ENCODE data around the gene LRP1B. TPM values are rescaled to one million over a fixed set of nuclear protein-coding genes. Genes with fewer than 3 reads are reported as not detected.
"Not testable (repeated sequence)": the region's sequence is repeated elsewhere in the genome, so short reads cannot be mapped to it uniquely, and the experiment has no call there.

Gene LRP1B
- total RNA-seq, 1 donor from 2014 or later, result 0.08 TPM

DNA sequence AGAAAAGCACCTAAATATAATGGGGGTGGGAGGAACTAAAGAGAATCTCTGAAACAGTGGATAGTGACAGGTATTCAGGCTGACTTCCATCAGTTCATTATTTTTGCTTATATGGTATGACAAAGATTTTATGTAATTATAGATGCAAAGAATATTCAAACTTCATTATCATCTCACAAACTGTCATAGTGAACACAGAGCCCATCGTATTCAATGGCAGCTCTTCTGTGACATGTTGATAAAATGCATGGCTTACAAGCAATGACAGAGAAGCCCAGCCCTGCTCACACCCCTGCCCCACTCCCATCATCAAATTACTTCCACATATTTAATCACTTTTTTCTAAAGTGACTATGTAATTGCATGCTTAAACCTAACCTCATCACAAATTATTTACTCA lies 904.3 kb downstream of the LRP1B start:
- intact Hi-C loops (cut with DNase I), result no loop called here

DNA sequence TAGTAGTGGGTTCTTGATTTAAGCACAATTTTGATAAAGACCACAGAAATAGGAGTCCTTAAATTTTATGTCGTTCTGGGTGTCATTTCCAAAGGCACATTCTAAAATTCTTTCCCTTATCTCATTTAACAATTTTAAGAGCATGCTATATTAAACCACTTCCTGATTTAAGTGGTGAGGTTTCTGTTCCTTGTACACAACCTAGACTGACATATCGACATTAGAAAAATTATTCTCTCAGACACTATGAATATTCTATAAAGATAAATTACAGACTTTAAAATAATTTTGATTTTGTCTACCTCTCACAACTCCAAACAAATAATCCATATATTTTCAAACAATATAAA lies 923.8 kb downstream of the LRP1B start:
- ATAC-seq (ENCODE audit: poor library complexity), result peak; percentile 86
- intact Hi-C loops (cut with DNase I), result no loop called here

More for the DNA sequence above, 904.3 kb downstream of the LRP1B start:
- ATAC-seq (ENCODE audit: poor library complexity) (no peak), DNase-seq (no peak)

DNA sequence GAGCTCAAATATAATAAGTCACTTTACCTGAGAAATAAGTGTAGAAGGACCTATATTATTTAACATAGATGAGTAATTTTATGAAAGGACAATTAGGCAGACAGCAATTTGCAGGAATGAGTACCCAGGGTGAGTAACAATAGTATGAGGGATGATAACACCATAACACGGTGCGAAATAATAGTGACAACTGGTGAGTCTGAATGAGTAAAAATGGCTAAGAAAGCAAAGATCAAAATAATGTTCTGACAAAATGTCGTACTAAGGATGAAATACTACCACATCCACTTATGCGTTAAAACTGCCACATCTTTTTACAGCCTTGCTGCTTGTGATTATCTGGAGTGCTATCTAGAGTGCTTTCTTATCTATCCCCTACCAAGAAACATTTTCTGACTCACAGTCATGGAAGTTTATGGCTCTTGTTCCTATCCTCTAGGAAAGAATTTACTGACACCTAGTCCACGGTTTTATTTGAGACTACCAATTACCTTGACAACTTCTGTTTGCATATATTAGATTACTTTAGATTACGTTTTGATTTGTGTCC lies 929.7 kb downstream of the LRP1B start:
- ATAC-seq (ENCODE audit: poor library complexity), result no peak
- intact Hi-C loops (cut with DNase I), result no loop called here

More for the DNA sequence above, 923.8 kb downstream of the LRP1B start:
- DNase-seq, result no peak

DNA sequence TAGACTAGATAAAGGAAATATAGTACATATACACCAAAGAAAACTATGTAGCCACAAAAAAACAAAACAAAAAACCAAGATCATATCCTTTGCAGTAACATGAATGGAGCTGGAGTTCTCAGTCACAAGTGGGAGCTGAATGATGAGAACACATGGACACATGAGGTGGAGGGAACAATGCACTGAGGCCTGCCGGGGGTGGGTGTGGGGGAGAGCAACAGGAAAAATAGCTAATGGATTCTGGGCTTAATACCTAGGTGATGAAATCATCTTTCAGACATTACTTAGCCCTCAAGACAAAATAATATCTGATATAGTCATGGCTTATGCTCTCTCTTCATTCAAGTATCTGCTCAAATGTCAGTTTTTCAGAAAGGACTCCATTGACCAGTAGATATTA lies 930.6 kb downstream of the LRP1B start:
- ATAC-seq (ENCODE audit: poor library complexity) (no peak), DNase-seq (no peak)
- intact Hi-C loops (cut with DNase I), result no loop called here

More for the DNA sequence above, 929.7 kb downstream of the LRP1B start:
- no peak for DNase-seq

DNA sequence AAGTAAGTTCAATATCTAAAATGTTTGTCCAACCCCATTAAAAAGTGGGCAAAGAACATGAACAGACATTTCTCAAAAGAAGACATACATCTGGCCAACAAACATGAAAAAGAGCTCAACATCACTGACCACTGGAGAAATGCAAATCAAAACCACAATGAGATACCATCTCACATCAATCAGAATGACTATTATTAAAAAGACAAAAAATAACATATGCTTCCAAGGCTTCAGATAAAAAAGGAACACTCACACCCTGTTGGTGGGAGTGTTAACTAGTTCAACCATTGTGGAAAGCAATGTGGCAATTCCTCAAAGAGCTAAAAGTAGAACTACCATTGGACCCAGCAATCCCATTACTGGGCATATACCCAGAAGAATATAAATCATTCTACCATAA lies 931.1 kb downstream of the LRP1B start:
- no peak for ATAC-seq (ENCODE audit: poor library complexity)
- no peak for DNase-seq
- intact Hi-C loops (cut with DNase I), result no loop called here

DNA sequence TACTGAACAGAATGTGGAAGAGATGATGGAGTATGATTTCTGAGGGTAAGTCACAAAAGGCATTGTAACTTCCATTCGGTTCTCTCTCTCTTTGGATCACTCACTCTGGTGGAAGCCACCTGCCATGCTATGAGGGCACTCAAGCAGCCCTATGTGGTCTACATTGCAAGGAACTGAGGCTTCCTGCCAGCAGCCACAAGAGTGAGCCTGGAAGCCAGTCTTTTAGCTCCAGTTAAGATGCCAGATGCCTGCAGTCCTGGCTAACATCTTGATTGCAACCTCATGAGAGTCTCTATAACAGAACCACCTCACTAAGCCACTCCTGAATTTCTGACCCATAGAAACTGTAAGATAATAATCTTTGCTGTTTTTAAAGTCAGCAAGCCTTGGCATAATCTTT lies 935.7 kb downstream of the LRP1B start:
- DNase-seq (no peak), ATAC-seq (ENCODE audit: poor library complexity) (no peak)
- intact Hi-C loops (cut with DNase I), result no loop called here

DNA sequence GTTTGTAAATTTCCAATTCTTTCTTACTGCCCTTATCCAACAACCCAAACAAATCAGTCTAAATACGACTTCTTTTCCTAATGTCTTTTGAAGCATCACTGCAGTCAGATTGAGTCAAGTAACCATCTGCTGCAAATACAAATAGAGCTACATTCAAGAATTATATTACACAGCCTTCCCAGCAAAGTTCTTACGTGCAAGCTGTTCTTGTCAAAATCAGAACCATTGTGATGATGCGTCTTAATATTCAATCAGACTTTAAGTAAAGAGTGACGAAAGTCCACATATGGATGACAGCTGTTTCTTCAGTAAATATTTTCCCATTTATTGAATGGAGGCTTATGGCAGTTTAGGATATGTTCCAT lies 943.8 kb downstream of the LRP1B start:
- DNase-seq (no peak), ATAC-seq (ENCODE audit: poor library complexity) (no peak)
- intact Hi-C loops (cut with DNase I), result no loop called here

DNA sequence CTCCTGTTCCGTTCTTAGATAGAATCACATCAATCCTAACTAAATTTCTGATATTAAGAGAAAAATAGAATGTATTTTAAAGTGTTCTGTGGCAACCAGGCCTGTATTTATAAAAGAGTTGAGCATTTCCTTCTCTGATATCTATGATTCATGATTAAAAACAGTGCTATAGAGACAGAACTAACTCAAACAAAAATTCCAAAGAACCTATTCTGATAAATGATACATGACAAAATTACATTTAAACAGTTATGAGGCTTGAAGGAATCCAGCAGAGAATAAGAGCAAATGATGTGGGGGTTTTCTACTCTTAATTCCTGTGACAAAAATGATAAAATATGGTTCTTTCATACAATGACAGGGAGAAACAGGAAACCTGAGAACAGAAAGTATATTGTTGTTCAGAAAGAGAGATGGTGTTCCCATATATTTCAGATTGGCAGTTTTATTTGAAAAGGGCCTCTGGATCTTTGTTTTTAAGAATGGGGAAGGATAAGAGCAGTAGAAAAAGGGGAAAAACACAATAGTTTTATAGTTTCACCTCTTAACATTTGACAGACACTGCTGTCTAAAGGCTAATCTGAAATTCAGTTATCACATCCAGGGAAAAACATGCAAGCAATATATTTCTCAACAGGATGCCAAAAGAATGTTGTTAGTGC lies 944.3 kb downstream of the LRP1B start:
- DNase-seq, result no peak
- intact Hi-C loops (cut with DNase I), result no loop called here
- ATAC-seq (ENCODE audit: poor library complexity), result no peak

DNA sequence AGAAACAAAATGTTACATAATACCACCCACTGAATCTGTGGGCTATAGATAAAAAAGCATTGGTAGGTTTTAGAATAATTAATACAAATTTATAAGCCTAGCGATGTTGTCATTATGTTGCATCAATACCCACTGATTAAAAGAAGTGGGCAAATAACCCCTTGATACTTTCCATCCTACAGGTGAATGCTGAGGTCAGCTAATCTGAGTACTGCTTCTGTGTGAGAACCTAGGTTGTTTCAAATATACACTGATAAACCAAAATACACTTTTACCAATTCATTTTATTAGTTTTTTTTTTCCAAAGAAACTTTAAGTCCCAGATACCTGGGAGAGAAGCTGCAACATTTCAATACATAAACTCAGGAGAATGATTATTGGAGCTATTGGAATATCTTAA lies 948.6 kb downstream of the LRP1B start:
- DNase-seq, result no peak
- intact Hi-C loops (cut with DNase I), result no loop called here
- no peak for ATAC-seq (ENCODE audit: poor library complexity)

DNA sequence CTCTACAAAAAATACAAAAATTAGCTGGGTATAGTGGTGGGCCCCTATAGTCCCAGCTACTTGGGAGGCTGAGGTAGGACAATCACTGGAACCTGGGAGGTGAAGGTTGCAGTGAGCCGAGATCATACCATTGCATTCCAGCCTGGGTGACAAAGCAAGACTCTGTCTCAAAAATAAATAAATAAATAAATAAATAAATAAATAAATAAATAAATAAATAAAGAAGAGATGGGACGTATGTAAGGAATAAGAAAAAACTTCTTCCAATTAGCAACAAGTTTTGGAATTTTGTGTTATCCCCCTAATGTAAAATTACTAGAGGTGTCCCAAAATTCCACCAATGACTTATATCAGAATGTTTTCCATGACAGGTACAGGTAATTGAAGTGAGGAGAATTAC lies 961.7 kb downstream of the LRP1B start:
- DNase-seq; ATAC-seq (ENCODE audit: poor library complexity); intact Hi-C loops (cut with DNase I): not testable (repeated sequence)

DNA sequence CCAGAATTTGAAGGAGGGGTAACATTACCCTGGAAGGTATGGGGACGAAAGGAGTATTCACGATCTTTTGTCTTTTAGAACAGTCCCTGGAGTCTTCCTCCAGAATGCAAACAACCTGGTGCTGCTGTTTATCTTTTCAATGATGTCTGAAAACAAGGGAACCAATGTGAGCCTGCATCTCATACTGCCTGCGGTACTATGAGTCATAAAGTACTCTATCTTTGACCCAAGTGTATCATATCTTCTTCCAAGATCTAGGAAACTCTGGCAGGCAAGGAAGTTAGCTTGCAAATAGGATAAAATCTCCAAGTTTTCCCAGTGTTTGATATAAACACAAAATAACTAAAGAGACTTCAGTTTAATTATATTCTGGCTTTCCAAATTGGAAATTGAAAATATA lies 968.5 kb downstream of the LRP1B start:
- no peak for DNase-seq
- ATAC-seq (ENCODE audit: poor library complexity), result no peak
- intact Hi-C loops (cut with DNase I), result no loop called here

DNA sequence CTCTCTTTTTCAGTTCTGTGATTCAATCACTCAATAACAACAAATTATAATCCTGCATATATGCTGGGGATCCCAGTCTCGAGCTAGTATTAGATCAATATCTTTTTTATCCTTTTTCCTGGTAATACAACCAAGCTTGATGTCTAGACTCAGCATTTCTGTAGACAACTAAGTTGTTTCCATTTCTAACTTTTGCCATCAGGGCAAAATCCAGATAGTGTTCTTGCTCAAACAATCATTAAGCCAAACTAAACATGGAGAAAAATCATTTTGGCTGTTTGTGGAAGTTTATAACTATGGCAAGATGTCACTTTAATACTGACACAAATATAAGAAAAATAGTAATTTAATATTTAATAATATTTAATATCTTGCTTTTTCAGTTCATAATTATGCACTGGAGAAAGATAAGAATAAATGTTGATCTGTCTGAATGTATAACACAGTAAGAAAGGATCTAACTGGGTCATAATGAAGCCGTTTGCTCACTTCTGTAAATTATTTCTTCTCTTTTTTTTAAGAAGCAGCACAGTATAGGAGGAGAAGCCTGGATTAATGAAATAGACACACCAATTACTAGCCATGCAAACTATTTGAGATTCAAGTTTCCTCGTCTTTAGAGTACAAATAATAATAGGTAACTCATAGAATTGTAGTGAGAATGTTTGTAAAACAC lies 979.1 kb downstream of the LRP1B start:
- DNase-seq (no peak), ATAC-seq (ENCODE audit: poor library complexity) (no peak)
- intact Hi-C loops (cut with DNase I), result no loop called here

DNA sequence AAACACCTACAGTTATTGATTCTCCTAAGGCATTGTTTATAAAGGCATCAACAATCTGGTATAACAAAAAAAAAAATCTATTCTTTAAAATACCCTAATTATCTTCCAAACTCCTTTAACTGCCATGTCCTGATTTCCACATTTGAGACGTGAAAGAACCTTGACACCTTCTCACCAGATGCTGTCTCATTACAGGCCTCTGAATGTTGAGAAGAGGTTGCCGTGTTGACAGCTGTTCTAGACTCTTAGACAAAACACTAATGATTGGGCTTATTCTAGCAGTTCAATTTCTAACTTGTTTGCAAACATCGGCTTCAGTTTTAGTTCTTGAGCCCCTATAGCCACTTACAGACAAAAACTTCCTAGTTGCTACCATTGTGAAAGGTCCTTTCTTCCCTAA lies 988.8 kb downstream of the LRP1B start:
- DNase-seq (no peak), ATAC-seq (ENCODE audit: poor library complexity) (no peak)
- intact Hi-C loops (cut with DNase I), result no loop called here

DNA sequence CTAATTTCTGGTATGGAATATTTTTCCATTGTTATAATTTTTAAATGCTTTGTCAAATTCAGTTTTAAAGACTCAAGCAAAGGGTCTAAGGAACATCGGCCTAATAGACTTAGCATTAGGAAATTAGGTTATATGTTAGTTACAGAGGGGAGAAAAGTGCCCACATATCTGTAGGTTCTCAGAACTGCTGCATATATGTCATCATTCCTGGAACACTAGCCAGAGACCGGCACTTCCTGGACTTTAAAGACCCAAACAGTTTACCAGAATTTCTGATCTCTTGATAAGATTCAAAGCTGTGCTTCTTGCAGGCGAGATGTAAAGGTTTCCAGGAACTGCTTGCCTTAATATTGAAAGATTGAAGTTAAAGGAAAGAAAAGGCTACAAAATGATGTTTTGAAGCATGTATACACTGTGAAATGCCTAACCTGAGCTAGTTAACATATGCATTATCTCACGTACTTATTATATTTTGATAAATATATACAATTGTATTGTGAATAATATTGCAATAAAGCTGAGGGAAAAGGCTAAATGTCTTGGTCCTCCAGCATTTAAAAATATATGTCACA lies 993.6 kb downstream of the LRP1B start:
- ATAC-seq (ENCODE audit: poor library complexity) (no peak), DNase-seq (no peak)
- intact Hi-C loops (cut with DNase I), result no loop called here

DNA sequence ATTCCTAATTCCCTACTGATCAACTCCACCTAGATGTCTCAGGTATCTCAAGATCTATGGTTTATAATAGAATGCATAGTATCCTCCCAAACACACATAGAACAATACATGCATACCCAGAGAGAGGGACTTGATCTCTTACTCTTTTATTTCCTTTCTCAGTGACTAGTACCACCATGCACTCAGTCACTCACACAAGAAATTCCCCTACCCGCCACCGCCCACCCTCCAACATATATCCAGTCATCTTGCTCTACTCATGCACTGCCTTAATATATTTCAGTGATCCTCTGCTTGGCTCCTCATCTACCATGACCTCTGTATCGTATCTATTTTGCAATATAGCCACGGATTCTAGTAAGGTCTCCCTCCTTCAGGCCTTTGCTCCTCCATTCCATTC lies 996.9 kb downstream of the LRP1B start:
- intact Hi-C loops (cut with DNase I), result no loop called here
- no peak for DNase-seq
- ATAC-seq (ENCODE audit: poor library complexity), result no peak

DNA sequence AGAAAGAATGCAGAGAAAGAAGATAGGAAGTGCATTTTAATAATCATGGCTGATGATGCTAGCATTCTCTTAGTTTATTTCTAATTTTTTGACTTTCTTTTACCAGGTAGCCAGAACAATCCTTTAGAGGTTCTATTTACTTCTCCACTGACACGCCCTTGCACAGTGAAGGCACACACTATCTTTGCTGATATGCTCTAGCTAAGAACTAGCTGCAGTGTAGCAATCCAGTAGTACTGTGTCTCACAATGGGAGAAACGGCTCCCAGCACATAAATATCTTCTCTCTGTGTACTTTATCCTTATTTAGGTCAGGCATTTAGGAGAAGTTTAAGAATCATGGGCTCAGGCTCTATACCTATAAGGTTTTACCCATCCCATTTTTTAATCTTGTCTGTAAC lies 1005.4 kb downstream of the LRP1B start:
- ATAC-seq (ENCODE audit: poor library complexity) (peak; percentile 60), DNase-seq (no peak)
- intact Hi-C loops (cut with DNase I), result no loop called here

DNA sequence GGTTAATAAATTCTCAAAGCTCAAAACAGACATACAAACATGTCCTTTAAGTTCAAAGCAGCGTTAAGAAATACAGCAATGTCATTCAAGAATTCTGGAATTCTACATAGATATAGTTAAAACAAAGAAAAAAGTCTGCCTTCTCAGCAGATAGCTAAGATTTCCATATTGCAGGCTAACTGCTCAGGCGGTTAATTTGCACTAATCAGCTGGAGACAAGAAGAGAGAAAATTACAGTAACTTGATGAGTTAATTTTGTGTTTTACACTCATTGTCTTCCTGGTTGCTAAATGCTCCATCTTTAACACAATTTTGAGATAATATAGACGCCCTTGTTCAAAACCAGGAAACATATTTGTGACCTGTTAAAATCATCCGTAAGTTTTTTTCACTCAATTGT lies 1012.0 kb downstream of the LRP1B start:
- DNase-seq (no peak), ATAC-seq (ENCODE audit: poor library complexity) (no peak)
- intact Hi-C loops (cut with DNase I), result no loop called here

DNA sequence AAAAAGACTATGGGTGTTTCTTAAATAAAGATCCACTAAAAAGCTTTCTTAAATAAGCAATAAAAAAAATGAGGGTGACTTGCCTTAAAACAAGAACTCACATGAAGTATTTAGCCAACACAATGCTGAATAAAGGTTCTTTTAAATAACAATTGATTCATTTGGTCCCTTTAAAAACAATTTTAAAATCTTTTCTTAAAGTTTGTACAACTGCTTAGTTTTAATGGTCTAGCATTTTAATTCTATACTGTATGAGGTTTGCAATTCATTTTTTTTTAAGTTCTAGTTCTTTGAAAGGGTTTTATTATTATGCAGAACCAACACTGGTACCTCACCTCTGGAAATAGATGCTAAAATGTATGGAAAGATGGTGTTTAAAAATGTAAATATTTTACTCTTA lies 1017.5 kb downstream of the LRP1B start:
- DNase-seq (no peak), ATAC-seq (ENCODE audit: poor library complexity) (no peak)
- intact Hi-C loops (cut with DNase I), result no loop called here

DNA sequence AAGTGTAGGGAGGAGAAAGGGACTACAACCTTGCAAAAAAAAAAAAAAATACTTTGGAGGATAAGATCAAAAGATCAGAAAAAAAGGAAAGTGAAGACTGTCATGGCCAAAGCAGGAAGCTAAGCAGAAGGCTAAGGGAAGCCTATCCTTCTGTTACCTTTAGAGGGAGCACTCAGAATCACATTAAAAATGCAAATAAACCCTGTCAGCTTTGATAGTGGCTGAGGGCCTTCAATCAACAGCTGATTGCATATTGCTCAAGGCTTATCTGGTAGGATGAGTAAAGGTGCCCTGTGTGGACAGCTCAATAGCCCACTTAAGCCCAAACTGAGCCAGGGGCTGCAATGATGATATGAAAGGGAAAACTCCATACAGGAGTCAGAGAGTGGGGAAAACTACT lies 1021.2 kb downstream of the LRP1B start:
- intact Hi-C loops (cut with DNase I), result no loop called here
- no peak for DNase-seq
- ATAC-seq (ENCODE audit: poor library complexity), result peak; percentile 78

DNA sequence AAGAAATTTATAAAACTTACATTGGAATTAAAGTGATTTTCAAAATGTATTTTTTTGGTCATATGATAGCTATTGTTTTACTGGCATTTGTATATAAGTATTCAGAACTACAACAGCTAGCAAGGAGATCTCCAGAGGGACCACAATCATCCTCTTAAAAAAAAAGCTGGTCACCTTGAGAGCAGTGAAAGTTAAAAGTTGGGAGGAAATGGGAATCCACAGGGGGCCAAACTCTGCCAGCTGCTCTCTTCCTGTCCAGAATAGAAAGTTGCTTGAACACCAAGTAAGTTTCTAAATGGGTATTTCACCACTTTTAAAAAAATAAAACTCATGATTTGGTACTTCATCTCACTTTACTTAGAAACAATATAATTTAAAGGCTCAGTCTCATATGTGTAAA lies 1025.1 kb downstream of the LRP1B start:
- ATAC-seq (ENCODE audit: poor library complexity) (no peak), DNase-seq (no peak)
- intact Hi-C loops (cut with DNase I), result no loop called here
